Loucy (cell line): ENCODE data around the gene ACP3.

Experiments used
- H2AFZ ChIP-seq: fragments of 200-600 bp; sonication (generic); 2 replicates; pipeline ENCODE4 v1.6.0; 2016; ENCODE audit warnings: antibody characterized with exemption, mild to moderate bottlenecking, low read length, moderate library complexity
- H3F3A ChIP-seq: fragments of 200-600 bp; 2 replicates; pipeline ENCODE4 v1.6.0; 2016; ENCODE audit warnings: antibody characterized with exemption, low read depth, mild to moderate bottlenecking
- H3K27me3 ChIP-seq: fragments of 200-600 bp; sonication (generic); 2 replicates; pipeline ENCODE4 v1.6.1; 2014; ENCODE audit warnings: low read length, mild to moderate bottlenecking; ENCODE audit not compliant: insufficient read depth, poor library complexity, severe bottlenecking
- H3K36me3 ChIP-seq: fragments of 200-600 bp; sonication (generic); 2 replicates; pipeline ENCODE4 v1.6.1; 2016; ENCODE audit warnings: low read length; ENCODE audit not compliant: insufficient read depth
- H3K4me1 ChIP-seq: fragments of 200-600 bp; sonication (generic); 2 replicates; pipeline ENCODE4 v1.5.1; 2014; ENCODE audit warnings: low read length, mild to moderate bottlenecking; ENCODE audit not compliant: insufficient read depth, poor library complexity, severe bottlenecking
- H3K4me2 ChIP-seq: fragments of 200-600 bp; sonication (generic); 2 replicates; pipeline ENCODE4 v1.6.0; 2014; ENCODE audit warnings: antibody characterized with exemption, low read length, low read depth, mild to moderate bottlenecking; ENCODE audit not compliant: poor library complexity, severe bottlenecking
- H3K4me3 ChIP-seq: fragments of 200-600 bp; sonication (generic); 2 replicates; pipeline ENCODE4 v1.5.1; 2014; ENCODE audit warnings: low read length, mild to moderate bottlenecking, mixed read lengths; ENCODE audit not compliant: poor library complexity, severe bottlenecking
- H3K79me2 ChIP-seq: fragments of 200-600 bp; sonication (generic); 2 replicates; pipeline ENCODE4 v1.6.1; 2014; ENCODE audit warnings: low read length; ENCODE audit not compliant: insufficient read depth
- H3K9ac ChIP-seq: fragments of 200-600 bp; sonication (generic); 2 replicates; pipeline ENCODE4 v1.6.0; 2014; ENCODE audit warnings: mild to moderate bottlenecking, low read depth, low read length, moderate library complexity; ENCODE audit not compliant: poor library complexity, severe bottlenecking
- H3K9me2 ChIP-seq: fragments of 200-600 bp; sonication (generic); replicated peaks from 2 replicates; pipeline ENCODE4 v1.6.1; 2016; ENCODE audit warnings: low read depth, low read length, mixed read lengths
- H3K9me3 ChIP-seq: fragments of 200-600 bp; sonication (generic); 2 replicates; pipeline ENCODE4 v1.6.1; 2014; ENCODE audit warnings: mild to moderate bottlenecking, antibody characterized with exemption, low read length, low read depth; ENCODE audit not compliant: insufficient read depth
- H4K20me1 ChIP-seq: fragments of 200-600 bp; sonication (generic); 2 replicates; pipeline ENCODE4 v1.6.0; 2014; ENCODE audit warnings: antibody characterized with exemption, low read length, mild to moderate bottlenecking; ENCODE audit not compliant: insufficient read depth, poor library complexity, severe bottlenecking
- CTCF ChIP-seq: fragments of 200-600 bp; sonication (generic); conservative IDR thresholded peaks from 2 replicates; pipeline ENCODE4 v1.5.1; 2014; ENCODE audit warnings: mild to moderate bottlenecking, antibody characterized with exemption, low read length
- EZH2phosphoT487 ChIP-seq: fragments of 200-600 bp; IDR thresholded peaks from 2 replicates; pipeline ENCODE4 v1.6.1; 2018; ENCODE audit warnings: antibody characterized with exemption, mild to moderate bottlenecking, moderate library complexity, borderline replicate concordance

ACP3 gene

GRCh38 chr3:132406587-132406986, 89.4 kb downstream of the ACP3 start:
- TF ChIP-seq EZH2phosphoT487 (no peak), CTCF (no peak)
- Histone ChIP-seq H3K9me2 (no peaks in the 10 kb centered on the region), H3K9me3 (no peaks in the 10 kb centered on the region), H3K4me1 (peaks cover 6% of the 10 kb centered on the region), H3K4me3 (no peak overlapping the region), H3K4me2 (no peak overlapping the region), H4K20me1 (no peaks in the 10 kb centered on the region), H3F3A (no peaks in the 10 kb centered on the region), H3K79me2 (no peaks in the 10 kb centered on the region), H3K9ac (no peak overlapping the region), H3K36me3 (no peaks in the 10 kb centered on the region), H3K27me3 (no peaks in the 10 kb centered on the region), H2AFZ (no peak overlapping the region)

- no peaks in the 10 kb centered on the region for H3K9me3 ChIP-seq
- no peak for TF ChIP-seq EZH2phosphoT487
- TF ChIP-seq CTCF = no peak
- H4K20me1 ChIP-seq = no peaks in the 10 kb centered on the region
- H3K4me2 ChIP-seq = no peak overlapping the region
- H3K9me2 ChIP-seq = no peaks in the 10 kb centered on the region
- no peak overlapping the region for H3K9ac ChIP-seq
- no peaks in the 10 kb centered on the region for H3K79me2 ChIP-seq
- H2AFZ ChIP-seq = no peak overlapping the region
- H3K4me1 ChIP-seq = peaks cover 6% of the 10 kb centered on the region
- H3K36me3 ChIP-seq = no peaks in the 10 kb centered on the region
- H3F3A ChIP-seq = no peaks in the 10 kb centered on the region
- no peak overlapping the region for H3K4me3 ChIP-seq
- H3K27me3 ChIP-seq = no peaks in the 10 kb centered on the region
Measured at GRCh38 chr3:132407025-132407424, 89.8 kb downstream of the ACP3 start.
